Psoas muscle (tissue), 8 donors: ENCODE results near the gene NDUFB2. TPM values are rescaled to one million over a fixed set of nuclear protein-coding genes. Genes with fewer than 3 reads are reported as not detected.
"Not testable (repeated sequence)": the region's sequence is repeated elsewhere in the genome, so short reads cannot be mapped to it uniquely, and the experiment has no call there.

Experiments
- ATAC-seq, 4 donors: fragments of 200-7000 bp; cut with Tn5 transposase; one replicate each; pipeline ENCODE4 v1.9.1; 2020; ENCODE audit warnings: moderate library complexity in 3 of 4, mild to moderate bottlenecking in 2 of 4
- DNase-seq, 2 donors: peaks; one replicate each; pipeline ENCODE4 v3.0.0-alpha.2; 2020
- H3K27ac ChIP-seq: fragments of 200-600 bp; one replicate; pipeline ENCODE4 v1.8.0; 2022
- H3K27me3 ChIP-seq, 3 donors: fragments of 200-600 bp in 1 of 3; one replicate each; pipeline versions ENCODE4 v1.6.1 to v1.8.0; 2013 to 2022; ENCODE audit warnings: low read length in 2 of 3, mild to moderate bottlenecking in 2 of 3, moderate library complexity in 1 of 3; ENCODE audit not compliant: insufficient read depth in 3 of 3
- H3K36me3 ChIP-seq, 2 donors: fragments of 200-600 bp in 1 of 2; one replicate each; pipeline versions ENCODE4 v1.6.1 to v1.8.0; 2013 to 2022; ENCODE audit warnings: low read depth in 1 of 2, mild to moderate bottlenecking in 1 of 2, moderate library complexity in 1 of 2; ENCODE audit not compliant: insufficient read depth in 1 of 2
- H3K4me1 ChIP-seq: fragments of 200-600 bp; one replicate; pipeline ENCODE4 v1.8.0; 2022
- H3K4me3 ChIP-seq: fragments of 200-600 bp; one replicate; pipeline ENCODE4 v1.8.0; 2022; ENCODE audit warnings: mild to moderate bottlenecking
- H3K9me3 ChIP-seq: fragments of 200-600 bp; one replicate; pipeline ENCODE4 v1.8.0; 2022
- WGBS, 3 donors: extraction: QIAGEN DNeasy Blood & Tissue Kit; methylation state at CpG; one replicate each; pipeline versions ENCODE4 v1.1.6 to v1.1.7; 2013; 5-methylcytosine and 5-hydroxymethylcytosine counted together
- intact Hi-C, 2 donors: fragments of 100-400 bp; cut with DNase I; formaldehyde crosslinking; loops; one replicate each; pipeline versions ENCODE4 v1.11.0 to v1.14.2; 2022
- polyA plus RNA-seq, 3 donors: library from polyadenylated mRNA; stranded (reverse); fragments of 200-250 nt; gene quantifications; one replicate each; pipeline ENCODE4 v1.2.3, GENCODE V29; 2013
- total RNA-seq, 4 donors: library from RNA; stranded (reverse); fragmentation: NEBNext Ultra II Directional in 2 of 4; extraction: Animal tissue kit (Norgen Biotek cat#: 25700) in 2 of 4; gene quantifications; one replicate each; pipeline versions ENCODE4 v1.2.1 to v1.2.4, GENCODE V29; 2021 to 2023
- TF ChIP-seq, protein P1 (sequence below): fragments of 200-600 bp; IDR thresholded peaks from one replicate; pipeline ENCODE4 v1.8.0; 2022; ENCODE audit warnings: antibody characterized with exemption
- donor health status: healthy with polysubstance abuse.
- donor health status: DM: no; HTN: no; CAD: no; lungs with moderate emphysema.
- donor health status: Bipolar disorder and iron deficiency.
- donor health status: healthy.
- donor health status: DM: yes; HTN: yes; CAD: no.
- donor health status: DM: no; HTN: no; CAD: no.
- donor health status: DM: no; HTN: no; CAD: no.
- donor health status: DM: yes; HTN: yes; CAD: no.

Gene NDUFB2
- total and polyA plus RNA-seq, 7 donors = 320 to 768 (median 481) TPM

DNA sequence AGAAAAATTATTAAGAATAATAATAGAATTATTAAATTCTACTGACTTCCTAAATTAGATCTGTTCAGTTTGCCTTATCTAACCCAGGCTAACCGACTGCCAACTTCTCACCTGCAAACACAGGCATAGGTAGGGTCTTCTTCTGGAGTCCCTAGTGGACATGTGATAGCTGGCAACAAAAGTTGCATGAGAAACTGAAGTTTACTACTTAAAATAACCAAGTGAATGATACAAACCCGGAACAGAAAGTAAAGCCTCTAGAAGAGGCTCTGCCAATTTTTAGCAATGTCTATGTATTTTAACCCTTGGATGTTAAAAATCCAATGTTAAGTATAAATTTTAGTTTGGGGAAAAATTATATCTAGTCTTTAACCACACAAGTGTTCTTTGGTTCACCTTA, 37.6 kb downstream of the NDUFB2 start:
- Histone ChIP-seq H3K4me1 (no peaks in the 10 kb centered on the region), H3K27me3 (no peaks in the 10 kb centered on the region), H3K9me3 (no peaks in the 10 kb centered on the region), H3K36me3 (peaks cover 3 to 54% of the 10 kb centered on the region in 2 donors), H3K4me3 (no peak overlapping the region), H3K27ac (no peak overlapping the region)
- WGBS, 3 donors = 60 to 71% (median 61%) methylated on average over 2 of the region's 2 CpGs
- TF ChIP-seq, protein P1, sequence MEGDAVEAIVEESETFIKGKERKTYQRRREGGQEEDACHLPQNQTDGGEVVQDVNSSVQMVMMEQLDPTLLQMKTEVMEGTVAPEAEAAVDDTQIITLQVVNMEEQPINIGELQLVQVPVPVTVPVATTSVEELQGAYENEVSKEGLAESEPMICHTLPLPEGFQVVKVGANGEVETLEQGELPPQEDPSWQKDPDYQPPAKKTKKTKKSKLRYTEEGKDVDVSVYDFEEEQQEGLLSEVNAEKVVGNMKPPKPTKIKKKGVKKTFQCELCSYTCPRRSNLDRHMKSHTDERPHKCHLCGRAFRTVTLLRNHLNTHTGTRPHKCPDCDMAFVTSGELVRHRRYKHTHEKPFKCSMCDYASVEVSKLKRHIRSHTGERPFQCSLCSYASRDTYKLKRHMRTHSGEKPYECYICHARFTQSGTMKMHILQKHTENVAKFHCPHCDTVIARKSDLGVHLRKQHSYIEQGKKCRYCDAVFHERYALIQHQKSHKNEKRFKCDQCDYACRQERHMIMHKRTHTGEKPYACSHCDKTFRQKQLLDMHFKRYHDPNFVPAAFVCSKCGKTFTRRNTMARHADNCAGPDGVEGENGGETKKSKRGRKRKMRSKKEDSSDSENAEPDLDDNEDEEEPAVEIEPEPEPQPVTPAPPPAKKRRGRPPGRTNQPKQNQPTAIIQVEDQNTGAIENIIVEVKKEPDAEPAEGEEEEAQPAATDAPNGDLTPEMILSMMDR = no peak
- ATAC-seq (no peak), DNase-seq (no peak)
- intact Hi-C loops = no loop called here

DNA sequence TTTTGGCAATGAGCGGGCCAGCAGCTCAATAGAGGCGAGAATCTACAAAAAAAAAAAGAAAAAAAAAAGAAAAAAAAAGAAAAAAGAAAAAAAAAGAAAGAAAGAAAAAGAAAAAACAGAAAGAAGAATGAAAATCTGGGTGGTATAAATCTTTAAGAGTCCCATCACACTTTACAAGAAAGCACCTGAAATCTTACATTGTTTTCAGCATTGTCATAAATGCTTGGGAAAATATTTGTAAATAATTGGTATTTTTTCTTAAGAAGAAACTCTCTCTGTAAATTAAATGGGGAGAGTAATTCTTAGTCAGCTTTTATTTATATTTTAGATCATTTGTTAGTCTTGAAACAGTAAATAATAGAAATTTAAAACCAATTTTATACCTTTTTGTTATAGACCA, 38.2 kb downstream of the NDUFB2 start:
- Histone ChIP-seq H3K4me3 (no peak overlapping the region), H3K27ac (no peak overlapping the region), H3K27me3 (no peaks in the 10 kb centered on the region), H3K36me3 (peaks cover 3 to 55% of the 10 kb centered on the region in 2 donors), H3K9me3 (no peaks in the 10 kb centered on the region), H3K4me1 (no peaks in the 10 kb centered on the region)
- TF ChIP-seq, protein P1 = no peak
- ATAC-seq (no peak), DNase-seq (no peak)
- WGBS, 3 donors = 92 to 94% (median 93%) methylated on average over 2 of the region's 2 CpGs
- intact Hi-C loops = no loop called here

DNA sequence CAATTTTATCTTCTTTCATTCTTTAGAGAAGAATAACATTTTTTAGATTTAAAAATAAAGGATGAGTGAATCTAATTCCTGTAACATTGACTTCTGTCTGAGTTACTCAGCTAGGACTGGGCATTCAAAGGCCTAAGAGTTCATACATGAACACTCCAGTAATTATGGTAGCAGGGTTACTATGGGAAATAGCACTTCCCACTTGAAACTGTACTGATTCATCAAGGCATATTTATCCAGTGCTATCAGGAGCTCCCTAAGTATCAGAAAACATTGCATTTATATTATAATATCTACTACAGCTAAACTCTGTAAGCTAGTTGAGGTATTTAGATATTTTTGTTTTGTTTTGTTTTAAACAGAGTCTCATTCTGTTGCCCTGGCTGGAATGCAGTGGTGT, 41.8 kb downstream of the NDUFB2 start:
- TF ChIP-seq, protein P1 = no peak
- DNase-seq = no peak
- intact Hi-C loops = no loop called here
- ATAC-seq = no peak
- Histone ChIP-seq H3K9me3 (no peaks in the 10 kb centered on the region), H3K4me1 (no peaks in the 10 kb centered on the region), H3K4me3 (no peak overlapping the region), H3K27me3 (no peaks in the 10 kb centered on the region), H3K27ac (no peak overlapping the region), H3K36me3 (peaks cover 3 to 47% of the 10 kb centered on the region in 2 donors)

- H3K27ac ChIP-seq, H3K27me3 ChIP-seq, H3K4me3 ChIP-seq, ATAC-seq, H3K4me1 ChIP-seq, intact Hi-C loops, H3K9me3 ChIP-seq, DNase-seq: not testable (repeated sequence)
- 83 to 100% (median 96%) methylated on average over 2 of the region's 4 CpGs for WGBS, 3 donors
- peaks cover 3 to 40% of the 10 kb centered on the region in 2 donors for H3K36me3 ChIP-seq
Observed at GRCh38 chr7:140743255-140743654, 46.7 kb downstream of the NDUFB2 start.

GRCh38 chr7:140744005-140744404, 47.5 kb downstream of the NDUFB2 start:
- 71 to 81% (median 72%) methylated on average over 2 of the region's 2 CpGs for WGBS, 3 donors
- no peak overlapping the region for H3K27ac ChIP-seq
- intact Hi-C loops = no loop called here
- no peaks in the 10 kb centered on the region for H3K4me1 ChIP-seq
- no peak for DNase-seq
- no peak for ATAC-seq
- no peaks in the 10 kb centered on the region for H3K27me3 ChIP-seq
- peaks cover 0 to 40% of the 10 kb centered on the region in 2 donors for H3K36me3 ChIP-seq
- no peak overlapping the region for H3K4me3 ChIP-seq
- no peaks in the 10 kb centered on the region for H3K9me3 ChIP-seq
- TF ChIP-seq, protein P1 = no peak
